ENCODE measurements around the gene DOP1A.

DNA sequence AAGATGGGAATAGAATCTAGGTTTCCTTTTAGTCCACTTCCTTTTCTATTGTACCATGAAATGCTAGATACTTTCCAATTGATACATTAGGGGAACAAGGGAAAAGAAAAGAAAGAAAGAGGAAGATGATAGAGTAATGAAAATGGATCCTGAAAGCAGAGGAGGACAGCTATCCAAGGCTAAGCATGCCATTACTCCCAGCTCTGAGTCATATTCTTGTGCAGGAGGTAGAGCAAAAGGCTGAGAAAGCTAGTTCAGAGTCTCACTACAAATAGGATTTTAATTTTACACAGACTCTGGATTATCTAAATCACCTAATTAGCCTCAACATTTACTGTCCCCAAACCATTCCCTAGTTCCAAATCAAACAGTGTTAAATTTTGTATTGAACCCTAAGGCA is 149.3 kb downstream of the DOP1A start:
- TF ChIP-seq HDGF (IDR thresholded peaks at IDR 0.05; ENCODE audit: borderline replicate concordance) (no peak), NFRKB (IDR thresholded peaks at IDR 0.05) (no peak), FOXK2 (IDR thresholded peaks at IDR 0.05) (no peak), SP1 (IDR thresholded peaks at IDR 0.05) (no peak), SUZ12 (IDR thresholded peaks at IDR 0.05) (no peak), ELF4 (IDR thresholded peaks at IDR 0.05) (no peak), L3MBTL2 (conservative IDR thresholded peaks at IDR 0.05) (no peak), BHLHE40 (IDR thresholded peaks at IDR 0.05; ENCODE audit: borderline replicate concordance) (no peak), LEF1 (IDR thresholded peaks at IDR 0.05; ENCODE audit: borderline replicate concordance) (no peak), FOXA1 (IDR thresholded peaks at IDR 0.05) (no peak), PKNOX1 (IDR thresholded peaks at IDR 0.05) (no peak), FOXM1 (IDR thresholded peaks at IDR 0.05; ENCODE audit: borderline replicate concordance) (no peak), TARDBP (IDR thresholded peaks at IDR 0.05) (no peak)
